Measurements from ENCODE around the gene LRTM2. TPM values are rescaled to one million over a fixed set of nuclear protein-coding genes. Genes with fewer than 3 reads are reported as not detected.

Gene LRTM2
- total RNA-seq, 1 donor from 2014 or later, result not detected

DNA sequence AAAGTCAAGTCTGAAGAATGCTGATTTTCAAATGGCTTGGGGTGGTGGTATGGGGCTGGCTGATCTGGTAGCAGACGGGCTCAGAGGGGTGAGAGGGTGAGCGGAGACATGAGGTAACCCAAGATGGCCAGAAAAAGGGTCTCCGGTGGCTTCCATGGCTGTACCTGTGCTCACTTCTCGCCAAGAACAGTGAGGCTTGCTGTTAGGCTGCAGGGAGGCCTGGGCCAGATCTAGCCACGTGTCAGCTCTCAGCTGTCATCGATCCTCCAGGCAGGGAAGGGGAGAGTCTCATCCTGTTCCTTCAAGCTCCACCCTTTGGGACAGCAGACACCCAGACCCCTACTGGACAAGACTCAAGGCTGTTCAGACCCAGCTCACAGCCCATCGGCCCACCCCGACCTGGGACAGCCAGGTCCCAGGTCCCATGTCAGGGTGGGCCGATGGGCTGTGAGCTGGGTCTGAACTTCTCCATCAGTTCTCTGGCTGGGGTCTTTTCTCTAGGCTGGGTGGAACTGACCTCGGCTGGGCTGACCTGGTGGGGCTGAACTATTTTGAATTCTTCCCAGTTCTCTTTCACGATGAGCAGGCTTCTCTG lies 9.0 kb downstream of the LRTM2 start:
- no peak for DNase-seq (ENCODE audit: low read depth in 2 of 2)

DNA sequence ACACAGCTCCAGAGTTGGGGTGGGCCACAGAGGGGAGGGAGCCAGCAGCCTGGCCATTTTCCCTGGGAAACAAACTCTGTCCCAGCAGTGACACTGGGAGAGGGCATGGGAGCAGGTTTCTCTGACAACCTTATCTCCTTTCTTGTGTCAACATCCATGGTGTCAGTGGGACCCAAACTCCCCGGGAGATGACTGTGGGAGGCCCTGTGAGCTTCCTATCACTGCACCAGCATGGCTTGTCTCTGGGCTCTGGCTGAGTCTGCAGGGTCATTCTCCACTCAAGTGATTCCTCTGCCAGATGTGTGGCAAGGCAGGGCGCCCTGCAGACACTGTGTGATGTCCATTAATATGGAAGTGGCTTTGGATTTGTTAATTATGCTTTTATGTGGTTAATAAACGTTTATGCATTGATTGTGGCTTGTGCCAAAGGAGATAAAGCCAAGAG lies 10.1 kb downstream of the LRTM2 start:
- no peak for DNase-seq (ENCODE audit: low read depth in 2 of 2)

DNA sequence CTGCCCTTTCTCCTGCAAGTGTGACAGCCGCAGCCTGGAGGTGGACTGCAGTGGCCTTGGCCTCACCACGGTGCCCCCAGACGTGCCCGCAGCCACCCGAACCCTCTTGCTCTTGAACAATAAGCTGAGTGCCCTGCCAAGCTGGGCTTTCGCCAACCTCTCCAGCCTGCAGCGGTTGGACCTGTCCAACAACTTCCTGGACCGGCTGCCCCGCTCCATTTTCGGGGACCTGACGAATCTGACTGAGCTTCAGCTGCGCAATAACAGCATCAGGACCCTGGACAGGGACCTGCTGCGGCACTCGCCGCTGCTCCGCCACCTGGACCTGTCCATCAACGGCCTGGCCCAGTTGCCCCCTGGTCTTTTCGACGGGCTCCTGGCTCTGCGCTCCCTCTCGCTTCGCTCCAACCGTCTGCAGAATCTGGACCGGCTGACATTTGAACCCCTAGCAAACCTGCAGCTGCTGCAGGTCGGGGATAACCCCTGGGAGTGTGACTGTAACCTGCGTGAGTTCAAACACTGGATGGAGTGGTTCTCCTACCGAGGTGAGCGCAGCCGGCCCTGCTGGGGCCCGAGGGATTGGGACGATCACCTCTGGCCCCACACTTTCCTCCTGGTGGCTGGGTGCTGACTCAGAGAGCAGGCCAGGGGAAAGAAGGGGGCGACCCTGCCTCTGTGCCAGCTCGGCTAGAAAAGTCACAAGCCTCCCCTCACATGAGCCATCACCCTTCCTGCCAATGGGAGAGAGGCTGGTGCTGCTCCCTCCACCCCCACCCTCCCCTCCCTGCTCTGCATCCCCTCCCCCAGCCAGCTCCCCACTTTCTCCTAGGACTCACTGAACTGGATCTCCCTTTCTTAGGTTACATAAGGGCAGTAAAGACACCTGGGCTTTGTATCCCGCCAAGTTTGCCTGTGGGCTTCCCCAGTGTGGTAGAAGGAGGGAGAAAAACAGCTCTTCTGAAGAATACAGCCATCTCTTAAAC lies 10.9 kb downstream of the LRTM2 start:
- peak; percentile 42 to 72 for DNase-seq (ENCODE audit: low read depth in 2 of 2)

DNA sequence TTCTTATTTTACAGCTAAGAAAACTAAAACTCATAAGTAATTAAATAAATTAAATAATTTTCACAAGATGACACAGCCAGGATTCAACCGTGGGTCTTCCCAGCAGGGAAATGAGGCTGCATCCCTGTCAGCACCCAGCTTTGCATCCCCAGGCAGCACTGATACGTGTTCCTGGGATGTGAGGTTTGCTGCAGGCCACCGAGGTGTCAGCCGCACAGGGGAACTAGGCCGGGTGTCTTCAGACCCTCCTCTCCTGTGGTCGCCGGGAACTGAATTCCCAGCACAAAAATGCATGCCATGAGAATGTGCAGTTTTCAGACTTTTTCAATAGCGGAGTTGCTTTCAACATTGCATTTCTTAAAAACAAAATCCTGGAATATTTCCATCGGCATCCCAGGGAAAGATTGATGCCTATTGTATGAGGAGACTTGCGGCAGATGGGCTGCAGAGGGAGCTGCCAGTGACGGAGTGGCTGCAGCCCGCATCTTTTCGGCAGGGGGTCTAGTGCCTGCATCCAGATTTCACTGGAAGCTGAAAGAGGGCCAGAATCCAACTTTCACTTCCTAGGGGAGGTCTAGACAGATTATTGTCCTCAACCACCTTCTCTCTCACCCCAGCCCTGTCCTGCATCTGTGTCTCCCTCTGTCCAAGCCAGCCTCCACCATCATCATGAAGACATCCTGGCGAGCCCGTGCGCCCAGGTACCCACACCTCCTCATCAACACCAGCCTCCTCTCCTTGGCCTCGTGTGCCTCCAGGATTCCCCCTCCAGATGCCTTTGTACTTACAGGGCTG lies 12.6 kb downstream of the LRTM2 start:
- DNase-seq (ENCODE audit: low read depth in 2 of 2), result no peak

DNA sequence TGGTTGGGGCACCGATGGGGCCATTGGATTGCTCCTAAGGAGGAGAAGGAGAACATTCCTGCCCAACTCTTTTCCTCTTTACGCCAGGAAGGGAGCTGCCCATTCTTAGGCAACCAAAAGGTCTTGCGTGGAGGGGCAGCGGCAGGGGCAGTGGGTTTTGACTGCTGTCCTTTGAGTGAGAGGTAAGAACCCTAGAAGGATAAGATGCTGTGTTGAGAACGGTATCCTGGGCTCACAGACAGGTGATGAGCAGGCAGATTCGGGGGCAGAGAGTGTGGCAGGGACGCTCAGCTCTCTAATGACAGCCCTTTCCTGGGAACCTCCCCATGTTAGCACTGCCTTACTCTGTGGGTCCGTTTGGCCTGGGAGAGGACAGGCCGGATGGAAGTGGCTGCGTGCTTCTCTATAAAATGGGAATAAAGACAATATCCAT lies 13.2 kb downstream of the LRTM2 start:
- DNase-seq (ENCODE audit: low read depth in 2 of 2), result no peak

DNA sequence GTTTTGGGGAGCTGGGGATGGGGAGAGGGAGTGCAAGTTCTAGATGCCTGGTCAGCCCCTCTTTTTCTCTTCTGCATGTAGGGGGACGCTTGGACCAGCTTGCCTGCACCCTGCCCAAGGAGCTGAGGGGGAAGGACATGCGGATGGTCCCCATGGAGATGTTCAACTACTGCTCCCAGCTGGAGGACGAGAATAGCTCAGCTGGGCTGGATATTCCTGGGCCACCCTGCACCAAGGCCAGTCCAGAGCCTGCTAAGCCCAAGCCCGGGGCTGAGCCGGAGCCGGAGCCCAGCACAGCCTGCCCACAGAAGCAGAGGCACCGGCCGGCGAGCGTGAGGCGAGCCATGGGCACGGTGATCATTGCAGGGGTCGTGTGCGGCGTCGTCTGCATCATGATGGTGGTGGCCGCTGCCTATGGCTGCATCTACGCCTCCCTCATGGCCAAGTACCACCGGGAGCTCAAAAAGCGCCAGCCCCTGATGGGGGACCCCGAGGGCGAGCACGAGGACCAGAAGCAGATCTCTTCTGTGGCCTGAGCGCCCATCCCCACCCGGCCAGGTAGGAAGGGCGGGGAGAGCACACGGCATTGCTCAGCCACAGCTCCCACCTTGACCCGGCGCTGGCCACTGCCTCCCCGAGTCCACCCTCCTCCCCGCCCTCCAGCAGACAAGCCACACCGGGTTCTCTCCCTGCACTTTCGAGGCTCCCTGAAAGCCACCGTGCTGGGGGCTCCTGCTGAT lies 14.0 kb downstream of the LRTM2 start:
- DNase-seq (ENCODE audit: low read depth in 2 of 2), result no peak

DNA sequence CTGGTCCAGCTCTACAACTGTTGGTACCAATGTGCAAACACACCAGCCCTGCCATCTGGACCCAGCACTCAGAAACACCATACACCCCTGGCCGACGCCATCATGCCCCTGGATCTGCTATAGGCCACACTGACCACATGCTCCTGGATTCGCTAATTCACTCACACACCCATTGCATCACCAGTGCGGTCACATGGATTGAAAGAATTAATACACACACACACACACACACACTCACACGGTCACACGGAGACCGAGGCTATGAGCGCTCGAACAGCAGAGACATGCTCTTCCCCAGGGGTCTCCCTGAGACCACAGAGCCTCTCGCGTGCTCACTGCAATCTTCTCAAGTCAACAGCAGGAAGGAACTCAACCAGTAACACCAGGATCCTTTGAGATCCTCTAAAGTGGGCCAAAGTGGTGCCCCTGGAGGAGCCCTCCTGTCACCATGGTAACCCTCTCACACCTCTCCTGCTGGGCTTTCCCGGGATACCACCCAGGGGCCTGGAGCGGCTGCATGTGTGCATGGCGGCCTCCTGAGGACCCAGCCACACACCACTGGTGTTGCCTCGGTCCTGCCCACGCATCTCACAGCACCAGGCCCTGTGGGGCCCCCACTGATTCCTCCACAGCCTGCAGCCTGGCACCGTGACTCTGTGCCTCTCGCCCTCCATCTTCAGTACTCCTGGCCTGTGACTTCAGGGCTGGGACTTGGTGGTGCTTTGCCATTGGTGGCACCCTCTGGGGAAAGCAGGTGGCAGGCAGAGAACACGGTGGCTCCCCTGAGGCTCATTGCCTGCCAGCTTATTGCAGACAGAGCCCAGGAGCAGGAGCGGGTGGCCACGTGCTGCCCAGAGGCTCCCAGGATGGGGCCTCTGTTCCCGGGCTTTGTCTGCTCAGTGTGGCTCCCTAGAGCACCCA lies 15.1 kb downstream of the LRTM2 start:
- no peak for DNase-seq (ENCODE audit: low read depth in 2 of 2)

DNA sequence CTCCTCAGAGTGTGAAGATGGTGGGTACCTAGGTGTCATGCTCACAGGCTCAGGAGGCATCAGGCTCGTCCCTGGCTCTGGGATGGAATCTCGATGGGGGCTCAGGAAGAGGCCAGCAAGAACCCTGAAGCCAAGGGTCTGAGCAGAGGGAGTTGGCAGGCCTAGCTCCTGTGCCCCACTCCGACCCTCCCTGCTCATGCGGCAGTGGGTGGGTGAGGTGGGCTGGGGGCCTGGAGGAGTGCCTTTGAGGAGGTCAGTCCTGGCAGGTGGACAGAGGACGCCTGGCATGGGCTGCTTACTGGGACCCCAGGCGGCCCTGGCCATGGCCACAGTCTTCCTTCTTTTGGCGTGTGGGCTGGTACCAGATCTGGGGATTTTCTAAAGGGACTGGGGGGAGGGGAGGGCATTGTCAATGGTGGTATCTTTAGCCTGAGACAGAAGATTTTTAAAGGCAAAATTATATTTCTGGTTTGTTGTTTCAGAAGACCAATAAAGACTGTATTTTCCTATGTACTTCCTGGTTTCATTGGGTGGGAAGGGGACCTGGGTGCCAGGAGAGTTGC lies 16.0 kb downstream of the LRTM2 start:
- DNase-seq (ENCODE audit: low read depth in 2 of 2), result no peak

DNA sequence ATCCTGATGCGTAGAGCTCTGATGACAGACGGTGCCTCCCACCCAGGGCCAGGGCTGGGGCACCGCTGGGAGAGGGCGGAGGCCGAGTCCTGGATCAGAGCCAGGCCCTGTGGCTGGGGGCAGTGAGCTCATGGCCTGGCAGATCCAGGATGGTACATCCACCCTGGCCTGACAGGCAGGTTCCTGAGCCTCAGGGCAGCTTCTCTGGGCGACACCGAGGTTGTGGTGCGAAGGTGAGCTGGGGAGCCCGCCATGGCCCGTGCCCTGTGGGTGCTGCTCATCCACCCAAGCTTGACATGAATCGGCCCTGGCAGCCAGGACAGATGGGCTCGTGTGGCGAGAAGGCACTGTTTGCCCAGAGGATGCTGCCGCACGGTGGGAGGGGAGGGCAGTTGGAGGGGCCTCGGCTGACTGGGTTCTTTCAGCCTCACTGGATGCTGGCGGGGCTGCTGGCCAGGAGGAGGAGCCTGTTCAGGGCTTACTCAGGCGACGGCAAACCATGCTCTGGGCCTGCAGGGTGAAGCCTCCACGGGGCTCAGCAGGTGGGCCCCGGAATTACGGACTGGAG lies 16.6 kb downstream of the LRTM2 start:
- DNase-seq (ENCODE audit: low read depth in 2 of 2), result no peak

DNA sequence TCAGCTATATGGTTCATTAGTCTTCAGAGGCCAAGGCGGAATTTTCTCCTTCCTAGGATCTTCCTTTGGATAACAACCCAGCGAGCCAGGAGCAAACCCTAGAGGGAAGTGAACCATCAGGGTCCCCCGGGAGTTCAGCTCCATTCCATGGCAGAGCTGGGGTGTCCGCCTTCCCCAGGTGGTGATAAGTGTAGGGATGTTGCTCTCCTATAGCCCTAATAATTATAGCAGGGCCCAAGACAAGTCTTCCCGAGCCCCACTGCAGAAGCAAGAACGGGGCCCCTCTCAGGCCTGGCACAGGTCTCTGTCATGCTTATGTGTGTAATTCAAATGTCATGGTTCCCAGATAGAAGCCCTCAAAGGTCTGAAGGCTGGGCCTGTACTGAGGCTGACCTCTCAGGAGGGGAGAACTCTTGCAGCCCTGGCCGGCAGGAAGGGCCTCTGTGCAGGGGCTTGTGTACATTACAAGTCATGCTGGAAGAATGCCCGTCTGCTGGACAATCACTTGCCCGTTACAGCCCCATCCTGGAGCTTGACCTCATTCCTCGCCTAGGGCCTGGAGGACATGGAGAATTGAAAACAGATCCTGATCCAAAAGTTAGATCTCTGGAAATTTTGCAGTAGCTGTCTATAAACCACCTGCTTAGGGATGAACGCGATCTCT lies 17.3 kb downstream of the LRTM2 start:
- DNase-seq (ENCODE audit: low read depth in 2 of 2), result peak in 1 of 2 donors; percentile 37

DNA sequence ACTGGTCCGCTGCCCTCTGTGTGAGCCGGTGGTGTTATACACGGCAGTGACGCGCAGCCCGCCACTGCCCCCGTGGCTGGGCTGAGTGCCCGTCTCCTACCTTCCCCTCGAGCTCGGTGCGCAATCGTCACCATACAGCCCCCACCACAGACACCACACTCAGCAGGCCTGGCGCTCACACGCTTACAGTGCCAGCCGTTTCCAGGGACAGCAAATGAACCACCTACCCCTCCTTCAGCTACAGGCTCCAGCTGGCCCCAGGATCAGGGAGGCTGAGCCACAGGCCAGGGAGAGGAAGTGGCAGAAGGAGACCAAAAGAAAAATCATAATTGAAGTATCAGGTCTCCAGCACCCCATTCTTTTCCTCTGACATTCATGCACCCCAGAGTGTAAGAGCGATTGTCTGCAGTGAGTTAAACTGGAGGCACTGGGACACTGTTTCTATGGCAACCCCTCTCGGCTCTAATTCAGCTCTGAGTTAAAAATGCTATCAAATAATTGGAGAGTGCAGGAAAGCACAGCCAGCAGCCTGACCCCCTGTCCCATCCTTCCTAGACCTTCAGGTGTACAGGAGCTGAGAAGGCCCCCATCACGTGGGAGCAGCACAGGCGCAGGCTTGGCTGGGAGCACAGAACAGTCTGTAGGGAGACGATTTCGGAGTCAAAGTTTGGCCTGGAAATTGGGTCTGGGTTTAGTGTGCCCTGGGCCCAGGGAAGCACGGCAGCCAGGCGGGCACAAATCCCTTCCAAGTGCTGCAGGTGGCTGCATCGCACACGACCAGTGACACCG lies 18.0 kb downstream of the LRTM2 start:
- no peak for DNase-seq (ENCODE audit: low read depth in 2 of 2)

DNA sequence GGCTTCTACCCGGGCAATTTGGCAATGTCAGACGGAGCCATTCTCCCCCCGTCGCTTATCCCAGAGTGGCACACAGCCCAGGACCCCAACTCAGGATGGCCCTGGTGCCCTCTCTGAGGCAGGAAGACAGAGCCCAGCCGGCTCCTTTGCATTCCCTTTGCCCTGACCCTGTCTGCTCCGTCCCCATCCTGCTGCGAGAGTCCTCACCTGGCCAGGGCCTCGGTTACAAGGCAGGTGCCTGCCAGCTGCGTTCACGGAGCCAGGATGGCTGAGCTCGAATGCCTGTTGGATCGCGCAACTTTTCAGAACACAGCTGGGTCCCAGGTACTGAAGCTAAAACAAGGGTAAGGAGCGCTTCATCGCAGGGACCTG lies 18.6 kb downstream of the LRTM2 start:
- DNase-seq (ENCODE audit: low read depth in 2 of 2), result no peak

DNA sequence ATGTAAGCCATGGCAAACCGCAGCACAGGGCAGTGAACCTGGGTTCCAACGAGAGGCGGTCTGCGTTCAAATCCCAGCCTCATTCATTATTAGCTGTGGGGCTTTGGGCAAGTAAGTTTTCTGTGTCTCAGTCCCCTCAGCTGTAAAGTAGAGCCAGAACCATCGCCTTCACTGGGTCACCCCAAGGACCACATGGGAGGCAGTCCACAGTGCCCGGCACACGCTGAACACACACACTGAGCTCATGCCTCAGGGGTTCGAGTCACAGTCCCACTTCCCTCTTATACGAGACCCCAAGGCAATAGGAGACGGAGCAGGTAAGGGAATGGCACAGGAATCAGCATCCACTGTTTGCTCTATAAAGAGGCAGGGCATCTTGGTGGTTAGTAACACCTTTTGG lies 19.1 kb downstream of the LRTM2 start:
- DNase-seq (ENCODE audit: low read depth in 2 of 2), result no peak

DNA sequence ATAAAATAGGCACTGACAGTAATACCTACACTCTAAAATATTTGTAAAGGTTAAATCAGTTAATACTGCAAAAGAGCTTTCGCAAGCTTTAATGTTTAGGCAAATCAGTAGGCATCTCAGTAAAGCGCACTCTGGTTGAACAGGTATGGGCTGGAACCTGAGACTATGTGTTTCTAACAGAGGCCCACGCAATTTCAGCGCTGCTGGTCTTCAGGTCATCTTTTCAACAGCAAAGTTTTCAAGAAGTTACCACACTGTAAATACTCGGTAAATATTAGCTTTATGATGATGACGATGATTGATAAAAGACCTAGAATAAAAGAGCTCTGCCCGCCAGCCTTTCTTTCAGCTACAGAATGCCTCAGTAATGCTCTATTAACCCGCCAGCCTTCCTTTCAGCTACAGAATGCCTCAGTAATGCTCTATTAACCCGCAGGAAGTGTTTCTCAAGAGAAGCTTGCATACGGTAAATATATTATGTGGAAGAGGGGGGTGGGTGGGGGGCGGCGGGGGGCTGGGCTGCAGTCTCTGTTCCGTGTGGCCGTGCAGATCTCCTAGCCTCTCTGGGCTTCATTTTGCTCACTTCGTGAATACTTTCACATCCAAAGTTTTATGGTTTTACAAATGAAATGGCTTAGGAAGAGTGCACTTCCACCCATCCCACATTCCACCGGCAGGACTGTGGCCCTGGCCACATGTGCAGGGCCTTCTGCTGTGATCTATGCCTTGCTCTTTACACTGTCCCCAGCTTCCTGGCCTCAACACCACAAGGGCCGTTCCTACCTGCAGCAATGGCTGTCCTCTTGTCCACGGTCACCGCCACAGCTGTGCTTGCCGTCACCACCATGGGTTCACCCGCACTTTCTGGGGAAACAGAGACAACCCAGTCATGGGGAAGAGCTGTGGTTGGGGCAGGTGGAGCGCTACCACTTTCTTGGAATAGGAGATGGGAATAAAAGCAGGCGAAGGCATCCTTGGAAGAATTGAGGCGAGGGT lies 19.9 kb downstream of the LRTM2 start:
- DNase-seq (ENCODE audit: low read depth in 2 of 2), result no peak

DNA sequence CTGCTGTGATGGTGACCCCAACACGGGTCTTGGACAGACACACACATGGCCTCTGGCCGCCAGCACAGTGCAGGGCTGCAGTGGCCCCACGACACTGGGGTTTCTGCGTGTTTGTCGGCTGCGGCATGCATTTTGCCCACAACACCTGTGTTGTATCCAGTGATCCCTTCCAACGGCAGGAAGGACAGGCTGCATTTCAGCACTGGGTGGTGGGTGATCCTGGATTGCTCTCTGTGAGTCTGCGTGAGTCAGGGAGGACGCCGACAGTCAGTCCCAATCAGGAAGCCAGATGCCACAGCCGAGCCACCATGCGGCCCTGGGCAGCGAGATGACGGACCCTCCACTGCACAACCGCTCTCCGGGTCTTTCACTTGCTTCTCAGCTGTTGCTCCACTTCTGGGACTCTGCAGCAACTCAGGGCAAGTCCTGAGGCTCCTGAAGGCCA lies 20.6 kb downstream of the LRTM2 start:
- no peak for DNase-seq (ENCODE audit: low read depth in 2 of 2)

DNA sequence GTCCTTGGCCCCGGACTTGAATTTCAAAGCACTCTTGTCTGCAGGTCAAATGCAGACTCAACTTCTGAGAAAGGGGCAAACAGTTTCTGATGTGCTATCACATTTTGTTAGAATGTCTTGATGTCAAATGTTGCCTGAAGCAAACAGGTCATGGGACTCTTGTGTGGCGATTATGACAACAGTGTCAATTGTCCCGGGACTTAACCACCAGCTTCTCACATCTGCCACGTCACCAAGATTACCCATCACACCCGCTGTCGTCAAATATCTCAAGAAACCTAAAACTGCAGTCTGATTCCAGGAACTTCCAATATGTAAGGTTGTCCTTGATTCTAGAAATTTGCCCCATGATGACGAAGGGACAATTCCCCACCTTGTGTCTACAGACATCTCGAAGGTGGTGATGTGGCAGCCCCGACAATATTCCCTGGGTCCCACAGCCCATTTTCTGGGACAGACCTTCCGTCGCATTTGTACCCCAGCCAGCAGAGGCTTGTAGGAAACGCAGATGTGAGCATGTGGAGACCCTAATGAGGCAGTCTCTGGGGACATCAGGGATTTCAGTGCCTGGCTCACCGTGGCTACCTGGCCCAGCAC lies 21.3 kb downstream of the LRTM2 start:
- no peak for DNase-seq (ENCODE audit: low read depth in 2 of 2)
